CD4-positive, alpha-beta memory T cell (primary cell): ENCODE results near the gene AP3B2. TPM values are rescaled to one million over a fixed set of nuclear protein-coding genes. Genes with fewer than 3 reads are reported as not detected.

Experiments used
- CTCF ChIA-PET: fragments of 350-600 bp; sonication (Branson Sonifier 250); formaldehyde crosslinking; loops from one replicate; lab custom pipeline; 2021; ENCODE audit warnings: inconsistent platforms; ENCODE audit not compliant: partially characterized antibody; lab: Charles Lee
- POLR2A ChIA-PET: fragments of 350-600 bp; sonication (Branson Sonifier 250); formaldehyde crosslinking; loops from one replicate; lab custom pipeline; 2021; ENCODE audit not compliant: partially characterized antibody; lab: Charles Lee
- DNase-seq, 5 donors: peaks; one replicate each; pipeline versions ENCODE4 v3.0.0 to v3.0.0-alpha.2; 2020 to 2022; ENCODE audit warnings: mixed read lengths in 1 of 5
- H3K27ac ChIP-seq: one replicate; pipeline ENCODE4 v1.7.0; 2013; ENCODE audit warnings: low read depth, low read length
- H3K27me3 ChIP-seq: 2 replicates; pipeline ENCODE4 v1.7.0; 2013; ENCODE audit warnings: mild to moderate bottlenecking, low read length, moderate library complexity; ENCODE audit not compliant: insufficient read depth
- H3K36me3 ChIP-seq: 2 replicates; pipeline ENCODE4 v1.7.0; 2013; ENCODE audit warnings: mild to moderate bottlenecking, low read length, moderate library complexity; ENCODE audit not compliant: insufficient read depth
- H3K4me1 ChIP-seq: 2 replicates; pipeline ENCODE4 v1.7.0; 2013; ENCODE audit warnings: mild to moderate bottlenecking, low read length, moderate library complexity; ENCODE audit not compliant: insufficient read depth
- H3K4me3 ChIP-seq, 2 donors: one replicate each; pipeline ENCODE4 v1.7.0; 2013; ENCODE audit warnings: low read length in 2 of 2, mild to moderate bottlenecking in 1 of 2
- H3K9me3 ChIP-seq, 2 donors: one replicate each; pipeline ENCODE4 v1.7.0; 2013; ENCODE audit warnings: low read length in 2 of 2, control low read depth in 1 of 2; ENCODE audit not compliant: control insufficient read depth in 1 of 2
- H3K27ac Mint-ChIP-seq, 7 donors: one replicate each; pipeline ENCODE4 v1.8.0; 2020 to 2021; ENCODE audit warnings: mixed read lengths in 7 of 7, mild to moderate bottlenecking in 6 of 7, inconsistent platforms in 3 of 7, moderate library complexity in 3 of 7
- H3K27me3 Mint-ChIP-seq, 2 donors: one replicate each; pipeline ENCODE4 v1.8.0; 2020 to 2021; ENCODE audit warnings: mixed read lengths in 2 of 2
- H3K36me3 Mint-ChIP-seq, 2 donors: one replicate each; pipeline ENCODE4 v1.8.0; 2020 to 2021; ENCODE audit warnings: mixed read lengths in 2 of 2, inconsistent platforms in 1 of 2, mild to moderate bottlenecking in 1 of 2
- H3K4me1 Mint-ChIP-seq, 4 donors: one replicate each; pipeline ENCODE4 v1.8.0; 2020 to 2021; ENCODE audit warnings: mixed read lengths in 4 of 4, mild to moderate bottlenecking in 1 of 4
- H3K4me3 Mint-ChIP-seq, 8 donors: one replicate each; pipeline ENCODE4 v1.8.0; 2020 to 2021; ENCODE audit warnings: mixed read lengths in 8 of 8, mild to moderate bottlenecking in 7 of 8, moderate library complexity in 6 of 8, inconsistent platforms in 3 of 8
- H3K9me3 Mint-ChIP-seq, 8 donors: one replicate each; pipeline ENCODE4 v1.8.0; 2020 to 2021; ENCODE audit warnings: mixed read lengths in 8 of 8, mild to moderate bottlenecking in 5 of 8, inconsistent platforms in 3 of 8, moderate library complexity in 1 of 8
- intact Hi-C: fragments of 100-400 bp; cut with micrococcal nuclease; formaldehyde crosslinking; loops from one replicate; pipeline ENCODE4 v1.15.1; 2023
- polyA plus RNA-seq, 2 donors: library from polyadenylated mRNA; unstranded; fragments of 300-500 nt; fragmentation: Illumina TruSeq; gene quantifications; one replicate each; pipeline ENCODE4 v1.2.3, GENCODE V29; 2021
- total RNA-seq, 2 experiments: library from RNA; stranded (reverse); gene quantifications; one replicate each; pipeline ENCODE4 v1.2.3, GENCODE V29; 2021

Gene AP3B2
- total and polyA plus RNA-seq, 4 experiments from 2014 or later: 0.64 to 0.78 TPM; not detected in 2

DNA sequence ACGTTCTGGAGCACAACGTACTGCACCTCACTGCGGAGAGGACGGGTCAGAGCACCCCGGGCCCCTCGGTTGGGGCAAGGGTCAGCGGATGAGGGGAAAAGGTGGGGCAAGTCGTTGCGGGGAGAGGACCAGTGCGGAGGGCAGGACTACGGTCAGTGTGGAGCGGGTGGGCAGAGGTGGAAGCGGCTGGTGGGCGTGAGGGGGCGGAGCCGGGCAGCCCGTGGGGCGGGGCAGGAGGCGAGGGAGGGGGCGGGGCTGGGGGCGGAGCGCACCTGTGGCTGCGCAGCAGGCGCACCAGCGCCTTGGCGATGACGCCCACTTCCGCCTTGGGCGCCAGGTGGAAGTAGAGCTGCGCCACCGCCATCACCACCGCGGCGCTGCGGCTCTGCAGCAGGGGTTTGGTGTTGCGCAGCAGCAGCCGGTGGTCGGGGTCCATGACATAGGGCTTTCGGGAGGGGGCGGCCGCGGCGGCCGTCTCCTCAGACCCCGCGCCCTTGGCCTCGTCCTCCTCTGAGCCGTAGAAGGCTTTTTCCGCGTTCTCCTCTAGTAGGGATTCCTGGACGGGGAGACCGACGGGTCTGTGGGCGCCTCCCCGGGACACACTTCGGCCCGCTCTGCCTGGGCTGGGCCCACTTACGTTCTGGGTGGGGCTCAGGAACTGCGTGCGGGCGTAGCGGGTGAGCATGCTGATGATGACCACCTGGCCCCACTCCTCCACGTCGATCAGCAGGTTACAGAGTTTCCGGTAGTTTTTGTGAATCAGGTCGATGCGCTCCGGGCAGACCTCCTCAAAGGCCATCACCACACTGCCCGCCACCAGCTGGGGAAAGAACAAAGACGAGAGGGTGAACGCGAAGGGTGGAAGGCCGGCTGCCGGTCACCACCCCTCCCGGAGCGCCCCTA is 29.2 kb downstream of the AP3B2 start:
- peak overlapping the region; percentile 89 to 96 (median 91) for H3K4me3 Mint-ChIP-seq
- DNase-seq: peak; percentile 80 to 85 (median 82)
- peaks cover 14% of the 10 kb centered on the region for H3K4me1 ChIP-seq
- peak overlapping the region; percentile 54 for H3K27ac ChIP-seq
- peak overlapping the region; percentile 70 to 92 for H3K4me3 ChIP-seq
- H3K27me3 Mint-ChIP-seq: peaks cover 3 to 6% of the 10 kb centered on the region in 2 donors
- ChIA-PET CTCF (interaction anchor here (0.7 to 1.5 kb wide), 7 partner anchors 9 to 320 kb away, joined by 3 to 5 read pairs (median 3); no protein-coding TSS in a partner anchor), POLR2A (interaction anchor here (0.5 to 3.5 kb wide), 13 partner anchors 29 to 418 kb away, joined by 3 to 21 read pairs (median 5); partner anchors contain the start of genes AP3B2, BTBD1, C15orf40 and CPEB1)
- no peaks in the 10 kb centered on the region for H3K9me3 Mint-ChIP-seq
- no peaks in the 10 kb centered on the region for H3K27me3 ChIP-seq
- intact Hi-C loops: loop anchor here (1.0 to 10.0 kb wide), 5 partner anchors 29 to 304 kb away; partner anchors contain the start of genes AP3B2, RAMAC, RPS17 and WHAMM
- H3K9me3 ChIP-seq: no peaks in the 10 kb centered on the region
- no peaks in the 10 kb centered on the region for H3K36me3 ChIP-seq
- H3K4me1 Mint-ChIP-seq: peaks cover 7 to 16% (median 12%) of the 10 kb centered on the region in 4 donors
- no peaks in the 10 kb centered on the region for H3K36me3 Mint-ChIP-seq
- H3K27ac Mint-ChIP-seq: peak overlapping the region; percentile 81 to 96 (median 92)

DNA sequence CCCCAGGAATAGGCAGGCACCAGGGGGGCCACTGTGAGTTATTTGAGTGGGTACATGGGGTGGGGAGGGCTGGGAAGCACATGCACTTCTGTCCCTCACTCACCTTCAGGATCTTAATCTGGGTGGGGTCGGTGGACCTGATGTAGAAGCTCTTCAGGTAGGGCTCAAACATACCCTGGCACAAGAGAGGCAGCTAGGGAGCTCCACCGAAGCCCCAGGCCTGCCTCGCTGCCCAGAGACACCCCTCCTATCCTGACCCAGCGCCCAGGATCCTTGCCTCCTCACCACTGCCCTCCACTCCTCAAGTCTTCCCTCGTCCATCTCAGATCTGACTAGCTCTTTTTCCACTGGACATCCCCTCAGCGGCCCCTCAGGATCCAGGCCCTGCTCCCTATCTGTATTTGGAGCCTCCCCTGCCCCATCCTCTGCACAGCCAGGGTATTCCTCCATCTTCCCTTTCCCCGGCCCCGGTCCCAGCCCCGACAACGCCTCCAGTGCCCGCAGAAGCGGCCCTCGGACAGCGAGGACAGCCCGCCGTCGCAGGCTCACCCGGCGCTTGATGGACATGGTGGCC is 30.0 kb downstream of the AP3B2 start:
- Mint-ChIP-seq H3K27me3 (peaks cover 3 to 6% of the 10 kb centered on the region in 2 donors), H3K36me3 (no peaks in the 10 kb centered on the region), H3K9me3 (no peaks in the 10 kb centered on the region), H3K4me1 (peaks cover 7 to 16% (median 12%) of the 10 kb centered on the region in 4 donors), H3K4me3 (peak overlapping the region; percentile 83 to 96 (median 91)), H3K27ac (peak overlapping the region; percentile 37 to 81 (median 64))
- intact Hi-C loops: loop anchor here (1.0 to 10.0 kb wide), 5 partner anchors 30 to 305 kb away; partner anchors contain the start of genes AP3B2, RAMAC, RPS17 and WHAMM
- H3K36me3 ChIP-seq: no peaks in the 10 kb centered on the region
- no peaks in the 10 kb centered on the region for H3K9me3 ChIP-seq
- no peak overlapping the region for H3K27ac ChIP-seq
- peak in 1 of 5 donors; percentile 5 for DNase-seq
- CTCF ChIA-PET: interaction anchor here (1.2 kb wide), 1 partner anchor 8 kb away, joined by 3 read pairs; no protein-coding TSS in a partner anchor
- peak overlapping the region; percentile 17 to 70 for H3K4me3 ChIP-seq
- POLR2A ChIA-PET: interaction anchor here (0.5 to 3.5 kb wide), 11 partner anchors 29 to 417 kb away, joined by 3 to 21 read pairs (median 6); partner anchors contain the start of genes AP3B2, BTBD1, CPEB1 and EFL1
- peaks cover 14% of the 10 kb centered on the region for H3K4me1 ChIP-seq
- no peaks in the 10 kb centered on the region for H3K27me3 ChIP-seq

GRCh38 chr15:82677720-82678323 is 31.9 kb downstream of the AP3B2 start:
- intact Hi-C loops: no loop called here
- Mint-ChIP-seq H3K36me3 (no peaks in the 10 kb centered on the region), H3K4me3 (peak overlapping the region in 1 of 8 donors; percentile 46), H3K27ac (peak overlapping the region in 1 of 7 donors; percentile 17), H3K9me3 (no peaks in the 10 kb centered on the region), H3K4me1 (peaks cover 7 to 16% (median 12%) of the 10 kb centered on the region in 4 donors), H3K27me3 (peaks cover 0 to 3% of the 10 kb centered on the region in 2 donors)
- POLR2A ChIA-PET: no interaction called here
- Histone ChIP-seq H3K36me3 (no peaks in the 10 kb centered on the region), H3K27ac (no peak overlapping the region), H3K4me3 (no peak overlapping the region), H3K4me1 (peaks cover 14% of the 10 kb centered on the region), H3K27me3 (no peaks in the 10 kb centered on the region), H3K9me3 (no peaks in the 10 kb centered on the region)
- no peak for DNase-seq
- CTCF ChIA-PET: no interaction called here

- POLR2A ChIA-PET: no interaction called here
Measured at GRCh38 chr15:82674873-82675272, 34.8 kb downstream of the AP3B2 start.

GRCh38 chr15:82670699-82671098 is 39.0 kb downstream of the AP3B2 start:
- H3K27me3 Mint-ChIP-seq: peaks cover 2 to 13% of the 10 kb centered on the region in 2 donors
- no peaks in the 10 kb centered on the region for H3K36me3 ChIP-seq
- no peak overlapping the region for H3K4me3 Mint-ChIP-seq
- intact Hi-C loops: no loop called here
- DNase-seq: no peak
- no peaks in the 10 kb centered on the region for H3K9me3 ChIP-seq
- H3K27ac ChIP-seq: no peak overlapping the region
- H3K4me1 Mint-ChIP-seq: no peaks in the 10 kb centered on the region
- no peaks in the 10 kb centered on the region for H3K36me3 Mint-ChIP-seq
- no peaks in the 10 kb centered on the region for H3K27me3 ChIP-seq
- H3K27ac Mint-ChIP-seq: no peak overlapping the region
- POLR2A ChIA-PET: no interaction called here
- H3K4me3 ChIP-seq: no peak overlapping the region
- CTCF ChIA-PET: interaction anchor here (0.6 kb wide), 1 partner anchor 577 kb away, joined by 3 read pairs; no protein-coding TSS in a partner anchor
- no peaks in the 10 kb centered on the region for H3K4me1 ChIP-seq
- H3K9me3 Mint-ChIP-seq: no peaks in the 10 kb centered on the region

More at GRCh38 chr15:82674873-82675272, 34.8 kb downstream of the AP3B2 start:
- no peak for DNase-seq
- peak overlapping the region in 1 of 8 donors; percentile 18 for H3K4me3 Mint-ChIP-seq
- intact Hi-C loops: no loop called here
- no peaks in the 10 kb centered on the region for H3K36me3 ChIP-seq
- H3K4me1 Mint-ChIP-seq: peaks cover 0 to 4% (median 2%) of the 10 kb centered on the region in 4 donors
- H3K27me3 Mint-ChIP-seq: peaks cover 0 to 2% of the 10 kb centered on the region in 2 donors
- H3K4me1 ChIP-seq: peaks cover 2% of the 10 kb centered on the region
- no peaks in the 10 kb centered on the region for H3K36me3 Mint-ChIP-seq
- H3K9me3 ChIP-seq: no peaks in the 10 kb centered on the region
- no peaks in the 10 kb centered on the region for H3K9me3 Mint-ChIP-seq
- no peak overlapping the region for H3K27ac ChIP-seq
- H3K27me3 ChIP-seq: no peaks in the 10 kb centered on the region
- H3K4me3 ChIP-seq: no peak overlapping the region
- H3K27ac Mint-ChIP-seq: no peak overlapping the region
- CTCF ChIA-PET: no interaction called here

- H3K9me3 Mint-ChIP-seq: peaks cover 0 to 4% (median 0%) of the 10 kb centered on the region in 8 donors
- no peaks in the 10 kb centered on the region for H3K4me1 Mint-ChIP-seq
- no peak for DNase-seq
- peaks cover 10 to 24% of the 10 kb centered on the region in 2 donors for H3K27me3 Mint-ChIP-seq
- H3K9me3 ChIP-seq: no peaks in the 10 kb centered on the region
- no peaks in the 10 kb centered on the region for H3K4me1 ChIP-seq
- no peaks in the 10 kb centered on the region for H3K36me3 ChIP-seq
- no peaks in the 10 kb centered on the region for H3K27me3 ChIP-seq
- ChIA-PET CTCF (no interaction called here), POLR2A (no interaction called here)
- H3K36me3 Mint-ChIP-seq: no peaks in the 10 kb centered on the region
- no peak overlapping the region for H3K27ac ChIP-seq
- H3K27ac Mint-ChIP-seq: no peak overlapping the region
- intact Hi-C loops: no loop called here
- H3K4me3 Mint-ChIP-seq: no peak overlapping the region
- H3K4me3 ChIP-seq: no peak overlapping the region
Measured at GRCh38 chr15:82666606-82667005, 43.1 kb downstream of the AP3B2 start.
